Ishikawa (cell line): ENCODE measurements around the gene MMS22L.

ENCODE experiments used
- CEBPB ChIP-seq: IDR thresholded peaks from 2 replicates; pipeline ENCODE4 v1.6.1; 2012
- CREB1 ChIP-seq: IDR thresholded peaks from 2 replicates; pipeline ENCODE4 v1.6.1; 2012; ENCODE audit warnings: low read depth
- EGR1 ChIP-seq: IDR thresholded peaks from 2 replicates; pipeline ENCODE4 v1.6.1; 2012
- EP300 ChIP-seq: IDR thresholded peaks from 2 replicates; pipeline ENCODE4 v1.6.1; 2012; ENCODE audit warnings: borderline replicate concordance
- FOXM1 ChIP-seq: IDR thresholded peaks from 2 replicates; pipeline ENCODE4 v1.6.1; 2012; ENCODE audit warnings: low read depth, borderline replicate concordance
- NFIC ChIP-seq: IDR thresholded peaks from 2 replicates; pipeline ENCODE4 v1.6.1; 2012
- RAD21 ChIP-seq: IDR thresholded peaks from 2 replicates; pipeline ENCODE4 v1.6.1; 2012; ENCODE audit warnings: low read depth
- TAF1 ChIP-seq: IDR thresholded peaks from 2 replicates; pipeline ENCODE4 v1.6.1; 2012; ENCODE audit warnings: low read depth, mild to moderate bottlenecking
- TCF12 ChIP-seq: IDR thresholded peaks from 2 replicates; pipeline ENCODE4 v1.6.1; 2012; ENCODE audit warnings: low read depth
- TEAD4 ChIP-seq: IDR thresholded peaks from 2 replicates; pipeline ENCODE4 v1.6.1; 2012
- YY1 ChIP-seq: IDR thresholded peaks from 2 replicates; pipeline ENCODE4 v1.6.1; 2012; ENCODE audit warnings: low read depth
- ZBTB7A ChIP-seq: IDR thresholded peaks from 2 replicates; pipeline ENCODE4 v1.6.1; 2012; ENCODE audit warnings: low read depth
- TF ChIP-seq, protein P1 (sequence below): IDR thresholded peaks from 2 replicates; pipeline ENCODE4 v1.6.1; 2012; ENCODE audit warnings: low read depth, mild to moderate bottlenecking
- TF ChIP-seq, protein P2 (sequence below): IDR thresholded peaks from 2 replicates; pipeline ENCODE4 v1.6.1; 2012
- TF ChIP-seq, protein P3 (sequence below): IDR thresholded peaks from 2 replicates; pipeline ENCODE4 v1.6.1; 2012

MMS22L gene

GRCh38 chr6:97100696-97101095 lies 182.3 kb downstream of the MMS22L start:
- no peak for TF ChIP-seq FOXM1
- no peak for TF ChIP-seq NFIC
- TF ChIP-seq EP300 = no peak
- TF ChIP-seq, protein P1, sequence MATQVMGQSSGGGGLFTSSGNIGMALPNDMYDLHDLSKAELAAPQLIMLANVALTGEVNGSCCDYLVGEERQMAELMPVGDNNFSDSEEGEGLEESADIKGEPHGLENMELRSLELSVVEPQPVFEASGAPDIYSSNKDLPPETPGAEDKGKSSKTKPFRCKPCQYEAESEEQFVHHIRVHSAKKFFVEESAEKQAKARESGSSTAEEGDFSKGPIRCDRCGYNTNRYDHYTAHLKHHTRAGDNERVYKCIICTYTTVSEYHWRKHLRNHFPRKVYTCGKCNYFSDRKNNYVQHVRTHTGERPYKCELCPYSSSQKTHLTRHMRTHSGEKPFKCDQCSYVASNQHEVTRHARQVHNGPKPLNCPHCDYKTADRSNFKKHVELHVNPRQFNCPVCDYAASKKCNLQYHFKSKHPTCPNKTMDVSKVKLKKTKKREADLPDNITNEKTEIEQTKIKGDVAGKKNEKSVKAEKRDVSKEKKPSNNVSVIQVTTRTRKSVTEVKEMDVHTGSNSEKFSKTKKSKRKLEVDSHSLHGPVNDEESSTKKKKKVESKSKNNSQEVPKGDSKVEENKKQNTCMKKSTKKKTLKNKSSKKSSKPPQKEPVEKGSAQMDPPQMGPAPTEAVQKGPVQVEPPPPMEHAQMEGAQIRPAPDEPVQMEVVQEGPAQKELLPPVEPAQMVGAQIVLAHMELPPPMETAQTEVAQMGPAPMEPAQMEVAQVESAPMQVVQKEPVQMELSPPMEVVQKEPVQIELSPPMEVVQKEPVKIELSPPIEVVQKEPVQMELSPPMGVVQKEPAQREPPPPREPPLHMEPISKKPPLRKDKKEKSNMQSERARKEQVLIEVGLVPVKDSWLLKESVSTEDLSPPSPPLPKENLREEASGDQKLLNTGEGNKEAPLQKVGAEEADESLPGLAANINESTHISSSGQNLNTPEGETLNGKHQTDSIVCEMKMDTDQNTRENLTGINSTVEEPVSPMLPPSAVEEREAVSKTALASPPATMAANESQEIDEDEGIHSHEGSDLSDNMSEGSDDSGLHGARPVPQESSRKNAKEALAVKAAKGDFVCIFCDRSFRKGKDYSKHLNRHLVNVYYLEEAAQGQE = no peak
- TF ChIP-seq RAD21 = no peak
- TF ChIP-seq, protein P2, sequence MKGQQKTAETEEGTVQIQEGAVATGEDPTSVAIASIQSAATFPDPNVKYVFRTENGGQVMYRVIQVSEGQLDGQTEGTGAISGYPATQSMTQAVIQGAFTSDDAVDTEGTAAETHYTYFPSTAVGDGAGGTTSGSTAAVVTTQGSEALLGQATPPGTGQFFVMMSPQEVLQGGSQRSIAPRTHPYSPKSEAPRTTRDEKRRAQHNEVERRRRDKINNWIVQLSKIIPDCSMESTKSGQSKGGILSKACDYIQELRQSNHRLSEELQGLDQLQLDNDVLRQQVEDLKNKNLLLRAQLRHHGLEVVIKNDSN = no peak
- TF ChIP-seq EGR1 = no peak
- TF ChIP-seq CEBPB = no peak

DNA sequence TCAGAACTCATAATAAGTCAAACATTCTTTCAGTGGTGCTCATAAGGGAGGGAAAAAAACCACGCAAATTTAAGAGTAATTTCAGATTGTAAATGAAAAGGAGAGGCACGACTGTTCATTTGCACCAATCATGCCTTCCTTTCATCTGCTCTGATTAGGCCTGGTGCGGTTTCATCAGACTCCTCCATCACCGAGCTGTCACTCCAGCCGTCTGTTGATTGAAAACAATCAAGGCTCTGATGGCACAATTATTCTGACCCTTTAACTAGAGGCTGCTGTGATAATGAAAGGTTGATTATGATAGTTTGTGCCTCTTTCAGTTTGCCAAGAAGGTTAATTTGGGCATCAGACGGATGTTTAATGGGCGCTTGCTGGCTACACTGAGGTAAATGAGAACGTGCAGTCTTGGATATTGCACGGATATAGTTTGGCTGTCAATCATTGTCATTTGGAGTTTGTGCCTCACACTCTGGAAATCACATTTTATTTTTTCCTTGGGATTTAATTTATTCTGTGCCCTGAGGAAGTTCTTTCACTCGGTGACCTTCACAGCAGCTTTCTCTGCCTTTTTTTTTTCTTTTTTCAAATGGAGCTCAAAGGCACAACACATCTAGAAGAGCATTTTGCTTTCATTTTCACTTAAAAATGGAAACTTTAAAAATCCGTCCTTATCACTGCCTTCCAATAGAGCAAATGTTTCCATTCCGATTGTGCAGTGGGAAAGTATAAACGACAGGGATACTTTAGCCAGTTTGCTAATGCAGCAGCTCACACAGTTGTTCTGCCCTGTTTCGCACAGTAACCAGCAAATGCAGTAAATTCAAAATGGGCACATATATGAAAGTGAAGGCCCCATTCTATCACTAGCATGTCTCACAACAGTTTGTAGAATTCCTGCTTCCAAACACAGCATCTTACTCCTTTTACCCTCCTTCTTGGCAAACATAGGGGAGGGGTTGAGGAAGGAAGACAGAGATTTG lies 185.7 kb downstream of the MMS22L start:
- TF ChIP-seq FOXM1 (no peak), RAD21 (no peak), EP300 (no peak), YY1 (no peak), TCF12 (no peak), TAF1 (no peak), CREB1 (no peak), EGR1 (no peak), TEAD4 (no peak), CEBPB (no peak), ZBTB7A (no peak)
- TF ChIP-seq, protein P2 = no peak
- TF ChIP-seq, protein P1 = no peak
- TF ChIP-seq, protein P3, sequence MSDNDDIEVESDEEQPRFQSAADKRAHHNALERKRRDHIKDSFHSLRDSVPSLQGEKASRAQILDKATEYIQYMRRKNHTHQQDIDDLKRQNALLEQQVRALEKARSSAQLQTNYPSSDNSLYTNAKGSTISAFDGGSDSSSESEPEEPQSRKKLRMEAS = no peak

DNA sequence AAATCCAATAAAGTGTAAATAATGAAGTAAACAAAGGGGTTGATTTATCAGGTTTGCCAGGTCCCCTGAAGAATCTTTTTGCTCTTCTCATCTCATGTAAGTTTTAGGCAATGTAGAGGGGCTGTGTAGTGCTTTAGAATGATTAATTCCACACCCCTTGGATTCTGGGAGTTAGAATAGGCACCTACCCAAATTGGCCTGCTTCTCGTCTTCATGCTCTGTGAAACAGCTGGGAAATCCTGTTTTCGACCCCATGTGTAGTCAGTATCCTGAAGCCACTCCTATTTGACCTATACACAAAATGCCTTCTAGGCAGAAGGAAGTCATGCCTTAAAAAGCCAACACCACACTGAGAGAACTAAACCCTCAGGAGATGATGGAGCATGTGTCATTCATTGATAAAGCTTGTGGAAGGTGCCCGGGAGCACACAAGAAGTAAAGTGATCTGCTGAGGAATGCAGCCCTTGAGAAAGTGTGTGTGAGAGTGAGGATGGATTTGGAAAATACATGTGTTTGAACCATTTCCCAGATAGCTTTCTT lies 187.6 kb downstream of the MMS22L start:
- TF ChIP-seq, protein P3 = no peak
- TF ChIP-seq EGR1 (no peak), NFIC (no peak), TEAD4 (no peak), TAF1 (no peak), YY1 (no peak), CEBPB (no peak), TCF12 (no peak), FOXM1 (no peak), CREB1 (no peak), RAD21 (no peak), EP300 (no peak), ZBTB7A (no peak)
- TF ChIP-seq, protein P1 = no peak
- TF ChIP-seq, protein P2 = no peak

DNA sequence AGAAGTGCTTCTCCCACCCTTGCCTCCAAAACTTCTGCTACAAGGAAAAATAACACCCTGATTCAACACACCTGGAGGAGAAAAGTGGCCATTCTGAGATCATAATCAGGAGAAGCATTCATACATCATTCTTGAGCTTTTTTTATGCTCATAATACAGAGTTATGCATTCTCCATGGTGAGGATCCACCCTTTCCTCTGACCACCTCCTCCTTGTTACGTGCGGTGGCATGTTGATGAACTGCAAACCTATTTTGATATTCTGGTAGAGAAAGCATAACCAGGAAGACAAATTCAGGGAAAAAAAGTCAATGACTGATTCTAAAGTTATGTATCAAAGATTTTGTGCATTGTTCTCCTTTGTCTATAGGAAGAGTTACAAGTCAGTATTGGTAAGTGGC lies 188.6 kb downstream of the MMS22L start:
- no peak for TF ChIP-seq ZBTB7A
- TF ChIP-seq, protein P2 = no peak
- TF ChIP-seq, protein P1 = no peak
